Vagina (tissue), 2 donors: ENCODE measurements around the gene PTPRM. TPM values are rescaled to one million over a fixed set of nuclear protein-coding genes. Genes with fewer than 3 reads are reported as not detected.
A peak's percentile ranks its signal among the peaks of the same experiment; 100 is the strongest.

Experiments used
- DNase-seq, 2 donors: peaks; one replicate each; pipeline ENCODE4 v3.0.0-alpha.2; 2017; ENCODE audit errors: extremely low spot score in 2 of 2
- H3K27ac ChIP-seq: fragments of 200-600 bp; sonication (generic); one replicate; pipeline ENCODE4 v1.5.1; 2019
- H3K27me3 ChIP-seq: fragments of 200-600 bp; sonication (generic); one replicate; pipeline ENCODE4 v1.5.1; 2019
- H3K36me3 ChIP-seq, 2 donors: fragments of 200-600 bp; sonication (generic); one replicate each; pipeline ENCODE4 v1.5.1; 2017 to 2019
- H3K4me1 ChIP-seq: fragments of 200-600 bp; sonication (generic); one replicate; pipeline ENCODE4 v1.5.1; 2019
- H3K4me3 ChIP-seq, 2 donors: fragments of 200-600 bp; sonication (generic); 1 replicate in 1 of 2; 2 replicates in 1 of 2; pipeline ENCODE4 v1.5.1; 2016 to 2019
- H3K9me3 ChIP-seq: fragments of 200-600 bp; sonication (generic); one replicate; pipeline ENCODE4 v1.5.1; 2019
- POLR2A ChIP-seq, 2 donors: fragments of 450-650 bp; IDR thresholded peaks; one replicate each; pipeline ENCODE4 v1.6.1; 2017; ENCODE audit warnings: antibody characterized with exemption in 2 of 2, mild to moderate bottlenecking in 2 of 2, moderate library complexity in 2 of 2
- POLR2AphosphoS5 ChIP-seq, 2 donors: sonication (generic); formaldehyde crosslinking; IDR thresholded peaks; one replicate each; pipeline ENCODE4 v1.9.0; 2017; ENCODE audit warnings: antibody characterized with exemption in 2 of 2, mild to moderate bottlenecking in 2 of 2, low read depth in 1 of 2; ENCODE audit not compliant: insufficient read depth in 1 of 2
- intact Hi-C: fragments of 100-400 bp; cut with DNase I; formaldehyde crosslinking; loops from one replicate; pipeline ENCODE4 v1.15.1; 2023
- total RNA-seq: library from RNA; depleted of rRNA; stranded (reverse); fragments of >200 nt; gene quantifications from one replicate; pipeline ENCODE4 v1.2.3, GENCODE V29; 2016
- TF ChIP-seq, protein P1 (sequence below), 3 experiments: fragments of 450-650 bp in 2 of 3; fragments of 200-600 bp in 1 of 3; sonication (generic) in 1 of 3; IDR thresholded peaks; one replicate each; pipeline ENCODE4 v1.5.1; 2017 to 2019; ENCODE audit warnings: antibody characterized with exemption in 3 of 3, mild to moderate bottlenecking in 2 of 3, moderate library complexity in 2 of 3

Gene PTPRM
- total RNA-seq, 1 donor from 2014 or later, result 60.2 TPM

DNA sequence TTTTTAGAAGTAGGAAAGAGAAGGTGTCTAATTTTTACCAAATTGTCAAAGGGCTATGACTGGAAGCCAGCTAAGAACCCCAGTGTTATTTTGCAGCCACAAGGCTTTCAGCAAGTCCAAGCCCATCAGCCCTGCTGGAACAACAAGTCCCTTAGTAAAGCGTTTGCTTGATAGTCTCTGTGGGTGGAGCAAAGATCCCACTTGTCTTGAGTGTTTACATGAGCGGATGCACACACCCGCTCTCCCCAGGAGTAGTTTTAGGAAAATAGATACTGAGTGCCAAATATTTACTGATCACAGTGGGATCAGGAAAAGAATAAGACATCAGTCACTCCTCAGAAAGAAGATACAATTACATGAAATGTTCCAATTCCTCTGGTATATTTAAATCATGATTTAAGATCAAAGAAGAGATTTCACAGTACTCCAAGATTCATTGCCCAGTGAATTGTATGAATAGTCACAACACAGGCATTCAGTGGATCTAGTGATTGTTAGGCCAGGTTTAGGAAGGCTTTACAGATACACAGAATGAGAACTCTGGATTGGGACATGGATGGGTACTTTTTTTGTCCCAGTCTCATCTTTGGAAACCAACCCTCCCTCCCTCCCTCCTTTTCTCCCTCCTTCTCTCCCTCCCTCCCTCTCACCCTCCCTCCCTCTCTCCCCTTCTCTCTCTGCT is 514.9 kb downstream of the PTPRM start:
- H3K4me1 ChIP-seq, result no peaks in the 10 kb centered on the region
- H3K36me3 ChIP-seq, result no peaks in the 10 kb centered on the region
- no peak overlapping the region for H3K27ac ChIP-seq
- DNase-seq, result no peak
- H3K9me3 ChIP-seq, result no peaks in the 10 kb centered on the region
- H3K27me3 ChIP-seq, result no peaks in the 10 kb centered on the region
- intact Hi-C loops, result no loop called here
- no peak overlapping the region for H3K4me3 ChIP-seq
- no peak for TF ChIP-seq POLR2A (IDR thresholded peaks at IDR 0.05)
- TF ChIP-seq POLR2AphosphoS5 (IDR thresholded peaks at IDR 0.05; ENCODE audit: insufficient read depth in 1 of 2, low read depth in 1 of 2), result no peak
- TF ChIP-seq, protein P1, sequence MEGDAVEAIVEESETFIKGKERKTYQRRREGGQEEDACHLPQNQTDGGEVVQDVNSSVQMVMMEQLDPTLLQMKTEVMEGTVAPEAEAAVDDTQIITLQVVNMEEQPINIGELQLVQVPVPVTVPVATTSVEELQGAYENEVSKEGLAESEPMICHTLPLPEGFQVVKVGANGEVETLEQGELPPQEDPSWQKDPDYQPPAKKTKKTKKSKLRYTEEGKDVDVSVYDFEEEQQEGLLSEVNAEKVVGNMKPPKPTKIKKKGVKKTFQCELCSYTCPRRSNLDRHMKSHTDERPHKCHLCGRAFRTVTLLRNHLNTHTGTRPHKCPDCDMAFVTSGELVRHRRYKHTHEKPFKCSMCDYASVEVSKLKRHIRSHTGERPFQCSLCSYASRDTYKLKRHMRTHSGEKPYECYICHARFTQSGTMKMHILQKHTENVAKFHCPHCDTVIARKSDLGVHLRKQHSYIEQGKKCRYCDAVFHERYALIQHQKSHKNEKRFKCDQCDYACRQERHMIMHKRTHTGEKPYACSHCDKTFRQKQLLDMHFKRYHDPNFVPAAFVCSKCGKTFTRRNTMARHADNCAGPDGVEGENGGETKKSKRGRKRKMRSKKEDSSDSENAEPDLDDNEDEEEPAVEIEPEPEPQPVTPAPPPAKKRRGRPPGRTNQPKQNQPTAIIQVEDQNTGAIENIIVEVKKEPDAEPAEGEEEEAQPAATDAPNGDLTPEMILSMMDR (IDR thresholded peaks at IDR 0.05), result no peak

GRCh38 chr18:8084160-8084559 is 517.0 kb downstream of the PTPRM start:
- DNase-seq, result no peak
- intact Hi-C loops, result no loop called here
- no peak overlapping the region for H3K27ac ChIP-seq
- H3K4me3 ChIP-seq, result no peak overlapping the region
- no peaks in the 10 kb centered on the region for H3K36me3 ChIP-seq
- H3K27me3 ChIP-seq, result no peaks in the 10 kb centered on the region
- H3K4me1 ChIP-seq, result no peaks in the 10 kb centered on the region
- H3K9me3 ChIP-seq, result no peaks in the 10 kb centered on the region
- TF ChIP-seq, protein P1 (IDR thresholded peaks at IDR 0.05), result peak in 1 of 3 experiments; percentile 14
- no peak for TF ChIP-seq POLR2A (IDR thresholded peaks at IDR 0.05)

DNA sequence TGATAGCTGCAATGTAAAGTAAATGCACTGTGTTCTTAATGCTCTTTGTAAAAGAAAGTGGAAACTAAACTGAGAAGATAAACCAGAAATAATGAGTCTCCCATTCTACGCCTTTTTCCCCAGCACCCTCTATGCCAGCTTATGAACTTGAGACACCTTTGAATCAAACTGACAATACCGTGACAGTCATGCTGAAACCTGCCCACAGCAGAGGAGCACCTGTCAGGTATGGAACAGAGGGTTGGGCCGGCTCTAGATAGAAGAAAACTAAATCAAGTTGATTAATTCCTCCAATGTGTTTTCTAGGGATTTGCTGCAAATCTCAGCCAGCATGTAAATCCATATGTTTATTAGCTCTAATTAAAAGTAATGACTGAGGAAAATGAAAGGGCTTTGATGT is 521.5 kb downstream of the PTPRM start:
- no peak overlapping the region for H3K27ac ChIP-seq
- intact Hi-C loops, result no loop called here
- TF ChIP-seq, protein P1 (IDR thresholded peaks at IDR 0.05), result no peak
- TF ChIP-seq POLR2AphosphoS5 (IDR thresholded peaks at IDR 0.05; ENCODE audit: insufficient read depth in 1 of 2, low read depth in 1 of 2) (no peak), POLR2A (IDR thresholded peaks at IDR 0.05) (no peak)
- no peaks in the 10 kb centered on the region for H3K36me3 ChIP-seq
- H3K27me3 ChIP-seq, result no peaks in the 10 kb centered on the region
- no peaks in the 10 kb centered on the region for H3K9me3 ChIP-seq
- H3K4me1 ChIP-seq, result no peaks in the 10 kb centered on the region
- H3K4me3 ChIP-seq, result no peak overlapping the region
- DNase-seq, result no peak

DNA sequence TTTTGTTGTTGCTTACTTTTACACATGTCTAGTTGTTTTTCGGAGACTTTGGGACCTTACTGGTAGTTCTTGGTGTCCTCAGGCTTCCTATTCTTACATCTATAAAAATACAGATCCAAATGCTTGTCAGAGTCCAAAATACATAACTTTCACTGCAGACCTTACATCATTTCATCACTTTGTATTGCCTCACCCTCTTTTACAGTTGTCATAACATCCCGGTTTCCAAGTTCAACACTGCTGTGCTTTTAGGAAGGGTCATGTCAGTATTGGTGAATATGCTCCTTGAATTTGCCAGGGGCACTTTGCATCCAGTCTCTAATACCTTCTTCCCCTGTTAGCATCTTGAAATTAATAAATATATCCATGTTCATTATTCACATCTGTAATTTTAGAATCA is 523.9 kb downstream of the PTPRM start:
- intact Hi-C loops, result no loop called here
- H3K4me3 ChIP-seq, result no peak overlapping the region
- no peak overlapping the region for H3K27ac ChIP-seq
- no peaks in the 10 kb centered on the region for H3K9me3 ChIP-seq
- H3K4me1 ChIP-seq, result no peaks in the 10 kb centered on the region
- no peaks in the 10 kb centered on the region for H3K27me3 ChIP-seq
- no peaks in the 10 kb centered on the region for H3K36me3 ChIP-seq
- TF ChIP-seq POLR2A (IDR thresholded peaks at IDR 0.05), result no peak
- TF ChIP-seq, protein P1 (IDR thresholded peaks at IDR 0.05), result no peak
- TF ChIP-seq POLR2AphosphoS5 (IDR thresholded peaks at IDR 0.05; ENCODE audit: insufficient read depth in 1 of 2, low read depth in 1 of 2), result no peak
- no peak for DNase-seq

GRCh38 chr18:8095947-8096570 is 528.9 kb downstream of the PTPRM start:
- Histone ChIP-seq H3K27me3 (no peaks in the 10 kb centered on the region), H3K27ac (no peak overlapping the region), H3K4me3 (no peak overlapping the region), H3K9me3 (no peaks in the 10 kb centered on the region), H3K36me3 (no peaks in the 10 kb centered on the region), H3K4me1 (no peaks in the 10 kb centered on the region)
- no peak for DNase-seq
- TF ChIP-seq POLR2AphosphoS5 (IDR thresholded peaks at IDR 0.05; ENCODE audit: insufficient read depth in 1 of 2, low read depth in 1 of 2) (no peak), POLR2A (IDR thresholded peaks at IDR 0.05) (no peak)
- TF ChIP-seq, protein P1 (IDR thresholded peaks at IDR 0.05), result no peak
- intact Hi-C loops, result no loop called here
